ENCODE measurements around the gene DENND1B.

DENND1B gene

GRCh38 chr1:197775282-197776262 lies at the start of gene DENND1B:
TSS of gene DENND1B (minus strand) at chr1:197775480. CDS start at chr1:197775155, 325 bp downstream.
- no peaks in the 10 kb centered on the region for H3K9me3 Mint-ChIP-seq

GRCh38 chr1:197814306-197814705 lies 39.0 kb upstream of the DENND1B start:
- Mint-ChIP-seq H3K9me3 (no peaks in the 10 kb centered on the region), H3K27ac (no peak overlapping the region), H3K27me3 (no peaks in the 10 kb centered on the region), H3K4me1 (no peaks in the 10 kb centered on the region), H3K36me3 (no peaks in the 10 kb centered on the region), H3K4me3 (no peak overlapping the region)

More at GRCh38 chr1:197775282-197776262, at the start of gene DENND1B:
- Mint-ChIP-seq H3K4me3 (peak within 1 kb of the TSS; percentile 92), H3K27ac (peak within 1 kb of the TSS; percentile 99), H3K4me1 (peaks cover 73% of the 10 kb centered on the region), H3K27me3 (no peaks in the 10 kb centered on the region), H3K36me3 (no peaks in the 10 kb centered on the region)

GRCh38 chr1:197813741-197814140 lies 38.5 kb upstream of the DENND1B start:
- Mint-ChIP-seq H3K4me3 (no peak overlapping the region), H3K27ac (no peak overlapping the region), H3K4me1 (no peaks in the 10 kb centered on the region), H3K9me3 (no peaks in the 10 kb centered on the region), H3K36me3 (no peaks in the 10 kb centered on the region), H3K27me3 (no peaks in the 10 kb centered on the region)

- Mint-ChIP-seq H3K27me3 (no peaks in the 10 kb centered on the region), H3K4me1 (peaks cover 4% of the 10 kb centered on the region)
Measured at GRCh38 chr1:197811769-197812168, 36.5 kb upstream of the DENND1B start.

GRCh38 chr1:197810812-197811211 lies 35.5 kb upstream of the DENND1B start:
- no peak overlapping the region for H3K27ac Mint-ChIP-seq
- H3K4me3 Mint-ChIP-seq = no peak overlapping the region
- no peaks in the 10 kb centered on the region for H3K36me3 Mint-ChIP-seq
- peaks cover 4% of the 10 kb centered on the region for H3K4me1 Mint-ChIP-seq
- no peaks in the 10 kb centered on the region for H3K9me3 Mint-ChIP-seq
- no peaks in the 10 kb centered on the region for H3K27me3 Mint-ChIP-seq

More at GRCh38 chr1:197811769-197812168, 36.5 kb upstream of the DENND1B start:
- H3K36me3 Mint-ChIP-seq = no peaks in the 10 kb centered on the region
- H3K27ac Mint-ChIP-seq = no peak overlapping the region
- H3K4me3 Mint-ChIP-seq = no peak overlapping the region
- no peaks in the 10 kb centered on the region for H3K9me3 Mint-ChIP-seq

- H3K27ac Mint-ChIP-seq = no peak overlapping the region
- no peaks in the 10 kb centered on the region for H3K9me3 Mint-ChIP-seq
- no peaks in the 10 kb centered on the region for H3K36me3 Mint-ChIP-seq
- H3K4me1 Mint-ChIP-seq = peaks cover 4% of the 10 kb centered on the region
- no peak overlapping the region for H3K4me3 Mint-ChIP-seq
- H3K27me3 Mint-ChIP-seq = no peaks in the 10 kb centered on the region
Measured at GRCh38 chr1:197808880-197809279, 33.6 kb upstream of the DENND1B start.

GRCh38 chr1:197807739-197808453 lies 32.6 kb upstream of the DENND1B start:
- H3K36me3 Mint-ChIP-seq = no peaks in the 10 kb centered on the region
- peaks cover 4% of the 10 kb centered on the region for H3K4me1 Mint-ChIP-seq
- H3K4me3 Mint-ChIP-seq = no peak overlapping the region
- H3K27me3 Mint-ChIP-seq = no peaks in the 10 kb centered on the region
- H3K27ac Mint-ChIP-seq = no peak overlapping the region
- H3K9me3 Mint-ChIP-seq = no peaks in the 10 kb centered on the region

GRCh38 chr1:197807216-197807615 lies 31.9 kb upstream of the DENND1B start:
- Mint-ChIP-seq H3K9me3 (no peaks in the 10 kb centered on the region), H3K27ac (no peak overlapping the region), H3K36me3 (no peaks in the 10 kb centered on the region), H3K4me1 (peaks cover 4% of the 10 kb centered on the region), H3K27me3 (no peaks in the 10 kb centered on the region), H3K4me3 (no peak overlapping the region)

GRCh38 chr1:197806718-197807117 lies 31.4 kb upstream of the DENND1B start:
- Mint-ChIP-seq H3K9me3 (no peaks in the 10 kb centered on the region), H3K36me3 (no peaks in the 10 kb centered on the region), H3K27me3 (no peaks in the 10 kb centered on the region), H3K4me3 (no peak overlapping the region), H3K4me1 (peaks cover 4% of the 10 kb centered on the region), H3K27ac (no peak overlapping the region)

GRCh38 chr1:197801684-197802083 lies 26.4 kb upstream of the DENND1B start:
- Mint-ChIP-seq H3K36me3 (peaks cover 7% of the 10 kb centered on the region), H3K27me3 (no peaks in the 10 kb centered on the region), H3K4me3 (no peak overlapping the region), H3K4me1 (no peaks in the 10 kb centered on the region), H3K27ac (peak overlapping the region; percentile 41), H3K9me3 (peaks cover under 1% of the 10 kb centered on the region)

GRCh38 chr1:197801111-197801482 lies 25.8 kb upstream of the DENND1B start:
- Mint-ChIP-seq H3K36me3 (peaks cover 12% of the 10 kb centered on the region), H3K27me3 (no peaks in the 10 kb centered on the region), H3K4me3 (no peak overlapping the region), H3K27ac (no peak overlapping the region), H3K4me1 (no peaks in the 10 kb centered on the region), H3K9me3 (peaks cover 7% of the 10 kb centered on the region)

GRCh38 chr1:197800379-197801110 lies 25.3 kb upstream of the DENND1B start:
- peaks cover 16% of the 10 kb centered on the region for H3K36me3 Mint-ChIP-seq
- no peak overlapping the region for H3K4me3 Mint-ChIP-seq
- H3K27ac Mint-ChIP-seq = no peak overlapping the region
- no peaks in the 10 kb centered on the region for H3K4me1 Mint-ChIP-seq
- H3K27me3 Mint-ChIP-seq = no peaks in the 10 kb centered on the region
- H3K9me3 Mint-ChIP-seq = peaks cover 12% of the 10 kb centered on the region

- Mint-ChIP-seq H3K36me3 (peaks cover 16% of the 10 kb centered on the region), H3K27me3 (no peaks in the 10 kb centered on the region), H3K9me3 (peaks cover 13% of the 10 kb centered on the region), H3K27ac (no peak overlapping the region), H3K4me3 (no peak overlapping the region), H3K4me1 (no peaks in the 10 kb centered on the region)
Measured at GRCh38 chr1:197799271-197799670, 24.0 kb upstream of the DENND1B start.

GRCh38 chr1:197798492-197798891 lies 23.2 kb upstream of the DENND1B start:
- no peaks in the 10 kb centered on the region for H3K27me3 Mint-ChIP-seq
- H3K4me3 Mint-ChIP-seq = no peak overlapping the region
- peaks cover 16% of the 10 kb centered on the region for H3K36me3 Mint-ChIP-seq
- no peaks in the 10 kb centered on the region for H3K4me1 Mint-ChIP-seq
- no peak overlapping the region for H3K27ac Mint-ChIP-seq
- peaks cover 13% of the 10 kb centered on the region for H3K9me3 Mint-ChIP-seq

GRCh38 chr1:197797010-197797409 lies 21.7 kb upstream of the DENND1B start:
- Mint-ChIP-seq H3K27me3 (no peaks in the 10 kb centered on the region), H3K9me3 (peaks cover 13% of the 10 kb centered on the region), H3K4me1 (no peaks in the 10 kb centered on the region), H3K27ac (no peak overlapping the region), H3K4me3 (no peak overlapping the region), H3K36me3 (peaks cover 16% of the 10 kb centered on the region)

All from activated naive CD4-positive, alpha-beta T cell treated with anti-CD3 and anti-CD28 coated beads, Interleukin-2, amount 50 U/mL, for 24 hours (primary cell).